Activated CD4-positive, alpha-beta T cell treated with anti-CD3 and anti-CD28 coated beads for 1 hour (primary cell): ENCODE measurements around the gene PEX14.

Source experiments
- DNase-seq: peaks from one replicate; pipeline ENCODE4 v3.0.0-alpha.2; 2020

PEX14 gene

GRCh38 chr1:10599194-10599861 lies 124.6 kb downstream of the PEX14 start:
- DNase-seq = no peak

DNA sequence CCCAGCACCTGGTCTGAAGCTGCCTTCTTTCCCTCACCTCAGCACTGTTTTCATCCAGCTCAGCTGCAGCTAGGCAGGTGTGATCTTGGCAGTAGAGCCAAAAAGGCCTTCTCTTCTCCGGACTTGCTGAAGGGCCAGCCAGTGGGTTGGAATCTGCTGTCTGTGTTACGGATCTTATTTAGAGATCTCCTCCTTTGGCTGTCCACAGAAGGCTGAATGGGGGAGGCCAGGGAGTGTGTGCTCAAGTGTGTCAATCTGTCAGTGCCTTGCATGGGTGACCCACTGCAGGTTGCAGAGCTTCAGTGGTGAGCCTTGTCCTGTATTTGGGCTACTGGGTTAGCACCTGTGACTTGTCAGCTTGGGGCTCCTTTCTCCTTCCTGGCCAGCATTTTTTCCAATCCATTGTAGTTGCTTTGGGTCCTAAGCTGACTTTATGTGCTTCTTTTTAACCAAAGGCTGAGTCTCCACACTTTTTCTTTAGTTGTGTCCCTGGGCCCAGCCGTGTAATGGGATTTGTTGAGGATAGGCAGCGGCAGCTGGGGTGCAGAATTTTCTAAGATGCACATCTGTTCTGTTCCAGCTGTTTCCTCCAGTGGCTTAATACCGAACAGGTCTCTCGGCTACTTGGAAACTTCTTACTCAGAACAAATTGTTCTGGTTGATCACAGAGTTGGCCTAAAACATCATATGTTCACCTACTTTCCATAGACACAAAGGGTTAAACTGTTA lies 126.8 kb downstream of the PEX14 start:
- DNase-seq = no peak

DNA sequence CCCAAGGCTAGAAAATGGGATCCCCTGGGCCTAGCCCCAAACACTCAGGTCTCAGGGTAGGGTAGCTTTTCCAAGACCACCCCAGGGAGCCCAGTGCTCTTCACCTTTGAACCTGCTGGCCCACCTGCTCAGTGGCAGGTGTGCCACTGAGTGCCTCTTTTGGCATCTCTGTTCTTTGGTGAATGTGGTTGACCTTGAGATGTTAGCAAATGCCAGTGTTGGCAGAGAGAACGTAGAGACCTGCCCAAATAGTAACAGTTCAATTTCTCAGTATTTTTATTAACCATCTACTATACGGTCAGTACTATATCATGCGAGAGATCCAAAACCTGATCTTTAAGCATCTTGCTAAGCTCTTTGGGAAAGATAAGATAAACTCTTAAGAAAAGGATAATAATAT lies 128.2 kb downstream of the PEX14 start:
- no peak for DNase-seq

DNA sequence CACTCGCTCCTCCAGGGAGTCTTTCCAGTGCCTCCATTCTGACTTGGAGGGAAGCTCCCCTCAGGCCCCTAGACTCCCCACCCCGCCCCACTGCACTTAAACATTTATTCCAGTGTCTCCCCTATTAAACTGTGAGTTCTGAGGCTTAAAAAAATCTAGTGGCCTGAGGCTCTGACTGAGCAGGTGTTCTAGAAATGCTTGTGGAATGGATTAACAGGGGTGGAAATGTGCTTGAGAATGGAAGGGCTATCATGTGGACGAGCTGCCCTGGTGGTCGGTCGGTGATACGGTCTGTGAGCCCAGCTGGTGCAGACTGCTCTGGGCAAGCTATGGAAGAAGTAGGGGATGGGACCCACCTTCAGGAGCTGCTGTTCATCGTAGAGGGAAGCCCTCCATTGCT lies 130.2 kb downstream of the PEX14 start:
- no peak for DNase-seq

DNA sequence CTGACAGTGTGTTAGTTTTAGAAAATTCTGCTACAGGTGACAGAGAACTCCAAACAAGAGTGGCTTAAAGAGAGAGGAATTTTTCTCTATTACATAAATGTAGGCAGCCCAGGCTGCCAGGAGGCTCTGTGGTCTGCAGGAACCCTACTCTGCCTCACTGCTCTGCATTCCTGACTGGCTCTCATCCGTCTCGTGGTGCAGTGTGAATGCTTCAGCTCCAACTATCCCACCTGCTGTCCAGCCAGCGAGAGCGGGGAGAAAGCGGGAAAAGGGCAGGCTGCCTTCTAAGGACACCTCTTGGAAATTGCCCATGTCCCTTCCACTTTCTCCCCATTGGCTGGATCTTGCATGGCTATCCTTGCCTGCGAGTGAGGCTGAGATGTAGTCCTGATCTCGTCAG lies 131.3 kb downstream of the PEX14 start:
- no peak for DNase-seq

GRCh38 chr1:10607228-10607627 lies 132.5 kb downstream of the PEX14 start:
- no peak for DNase-seq

DNA sequence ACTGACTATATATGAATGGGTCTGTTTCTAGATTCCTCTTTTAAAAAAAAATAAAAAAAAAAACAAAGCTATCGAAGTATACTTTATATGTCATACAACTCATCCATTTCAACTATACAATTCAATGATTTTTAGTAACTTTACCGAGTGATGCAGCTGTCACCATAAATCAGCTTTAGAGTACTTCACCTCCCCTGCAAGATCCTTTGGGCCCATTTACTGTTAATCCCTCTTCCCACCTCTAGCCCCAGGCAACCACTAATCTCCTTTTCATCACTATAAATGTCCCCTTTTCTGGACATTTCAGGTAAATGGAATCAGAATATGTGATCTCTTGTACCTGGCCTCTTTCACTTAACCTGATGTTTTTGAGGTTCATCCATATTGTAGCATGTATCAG lies 133.9 kb downstream of the PEX14 start:
- DNase-seq = no peak

DNA sequence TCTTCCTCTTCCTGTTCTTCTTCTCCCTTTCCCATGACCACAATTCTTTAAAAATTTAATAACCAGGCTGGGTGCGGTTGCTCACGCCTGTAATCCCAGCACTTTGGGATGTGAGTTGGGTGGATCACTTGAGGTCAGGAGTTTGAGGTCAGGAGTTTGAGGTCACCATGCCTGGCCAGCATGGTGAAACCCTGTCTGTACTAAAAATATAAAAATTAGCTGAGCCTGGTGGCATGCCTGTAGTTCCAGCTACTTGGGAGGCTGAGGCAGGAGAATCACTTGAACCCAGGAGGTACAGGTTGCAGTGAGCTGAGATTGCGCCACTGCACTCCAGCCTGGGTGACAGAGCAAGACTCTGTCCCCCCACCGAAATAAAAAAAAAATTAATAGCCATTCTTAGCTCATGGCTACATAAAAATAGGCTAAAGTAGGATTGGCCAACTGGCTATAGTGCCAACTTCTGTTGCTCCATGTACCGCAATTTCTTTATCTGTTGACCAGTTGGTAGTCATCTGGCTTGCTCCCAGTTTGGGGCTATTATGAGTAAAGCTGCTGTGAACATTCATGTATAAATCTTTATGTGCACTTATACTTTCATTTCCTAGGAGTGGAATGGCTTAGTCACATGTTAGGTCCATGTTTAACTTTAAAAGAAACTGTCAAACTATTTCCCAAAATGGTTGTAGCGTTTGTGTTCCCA lies 136.3 kb downstream of the PEX14 start:
- no peak for DNase-seq

- no peak for DNase-seq
Measured at GRCh38 chr1:10612436-10613160, 137.8 kb downstream of the PEX14 start.

DNA sequence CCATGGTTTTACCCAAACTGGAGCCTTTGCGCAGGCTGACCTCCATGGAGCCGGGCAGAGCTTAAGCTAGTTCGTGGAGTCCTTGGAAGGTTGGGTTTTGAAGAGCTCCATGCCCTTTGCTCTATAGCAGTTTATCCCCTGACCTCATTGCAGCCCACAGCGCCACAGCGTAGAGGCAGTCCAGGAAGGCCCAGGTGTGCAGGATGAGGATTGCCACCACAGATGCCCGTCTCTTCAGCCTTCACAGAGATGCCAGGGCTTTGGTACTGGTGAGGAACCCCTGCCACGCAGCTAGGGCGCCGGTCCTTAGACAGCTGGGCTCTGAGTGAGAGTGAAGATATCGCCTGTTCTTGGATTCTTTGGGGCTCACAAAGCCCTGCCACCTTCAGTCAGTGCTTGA lies 138.6 kb downstream of the PEX14 start:
- no peak for DNase-seq

DNA sequence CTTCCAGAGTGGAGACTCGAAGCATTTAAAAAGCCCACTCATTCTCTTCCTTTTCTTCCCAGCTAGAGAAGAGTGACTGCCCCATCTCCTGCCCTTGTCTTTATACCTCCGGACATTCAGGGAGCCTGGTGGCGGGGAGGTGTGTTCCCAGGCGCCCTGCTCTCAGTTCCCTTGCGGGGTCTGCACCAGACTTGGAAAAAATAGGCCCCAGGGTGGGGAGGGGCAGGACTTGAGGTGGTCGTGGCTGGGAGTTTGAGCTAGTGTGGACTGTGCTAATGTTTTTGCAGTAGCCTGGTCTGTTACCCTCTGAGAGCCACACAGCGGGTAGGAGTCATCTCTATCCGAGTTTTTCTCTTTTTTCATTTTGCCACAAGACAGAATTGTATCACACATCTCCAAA lies 139.1 kb downstream of the PEX14 start:
- DNase-seq = no peak

DNA sequence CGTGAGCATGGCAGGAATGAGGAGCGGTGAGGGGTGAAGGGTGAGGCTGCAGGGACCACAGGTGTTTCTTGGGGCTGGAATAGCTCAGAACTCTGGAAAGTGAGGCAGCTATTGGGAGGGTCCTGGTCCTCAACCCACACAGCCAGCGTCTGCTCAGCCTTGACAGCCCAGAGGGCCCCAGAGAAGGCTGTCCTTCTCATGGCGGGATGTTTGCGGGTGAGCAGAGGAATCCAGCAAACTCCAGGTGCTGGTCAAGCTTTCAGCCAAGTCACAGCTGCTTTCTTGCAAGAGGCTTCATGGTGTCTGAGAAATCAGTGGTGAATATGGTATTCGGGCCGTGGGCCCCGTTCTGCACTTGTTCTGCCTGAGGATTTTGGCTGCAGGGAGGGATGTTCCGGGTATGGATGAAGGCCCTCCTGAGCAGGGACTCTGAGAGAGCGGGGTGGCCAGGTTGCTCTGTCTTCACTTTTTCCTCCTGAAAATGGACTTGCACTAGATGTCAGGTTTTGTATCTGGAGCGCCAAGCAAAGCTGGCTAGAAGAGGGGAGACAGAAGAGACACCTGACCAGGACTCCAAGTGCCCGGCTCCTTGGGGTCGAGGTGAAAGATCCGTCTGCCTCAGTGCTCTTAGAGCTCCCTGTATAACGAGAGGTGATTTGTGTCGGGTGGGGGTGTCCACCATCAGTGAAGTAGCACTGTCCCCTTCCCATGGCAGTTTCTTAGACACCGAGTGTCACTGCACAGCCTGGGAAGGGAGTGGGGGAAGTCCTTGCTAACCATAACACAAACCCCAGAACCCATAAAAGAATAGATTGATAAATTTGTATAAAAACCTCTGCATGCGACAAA lies 139.9 kb downstream of the PEX14 start:
- DNase-seq = no peak

- DNase-seq = no peak
Measured at GRCh38 chr1:10615332-10615731, 140.6 kb downstream of the PEX14 start.

GRCh38 chr1:10615932-10616671 lies 141.4 kb downstream of the PEX14 start:
- no peak for DNase-seq

DNA sequence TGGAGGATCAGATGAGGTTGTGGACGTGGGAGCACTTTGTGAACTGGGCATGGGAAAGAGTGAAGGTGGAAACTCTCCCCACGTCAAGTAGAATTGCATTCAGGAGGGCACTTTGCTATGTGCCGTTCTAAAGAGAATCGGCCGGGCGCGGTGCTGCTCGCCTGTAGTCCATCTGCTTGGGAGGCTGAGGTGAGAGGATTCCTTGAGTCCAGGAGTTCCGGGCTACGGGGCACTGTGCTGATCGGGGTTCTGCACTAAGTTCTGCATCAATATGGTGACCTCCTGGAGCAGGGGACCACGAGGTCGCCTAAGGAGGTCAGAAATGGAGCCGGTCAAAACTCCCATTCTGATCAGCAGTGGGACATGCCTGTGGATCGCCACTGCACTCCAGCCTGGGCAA lies 141.9 kb downstream of the PEX14 start:
- no peak for DNase-seq

DNA sequence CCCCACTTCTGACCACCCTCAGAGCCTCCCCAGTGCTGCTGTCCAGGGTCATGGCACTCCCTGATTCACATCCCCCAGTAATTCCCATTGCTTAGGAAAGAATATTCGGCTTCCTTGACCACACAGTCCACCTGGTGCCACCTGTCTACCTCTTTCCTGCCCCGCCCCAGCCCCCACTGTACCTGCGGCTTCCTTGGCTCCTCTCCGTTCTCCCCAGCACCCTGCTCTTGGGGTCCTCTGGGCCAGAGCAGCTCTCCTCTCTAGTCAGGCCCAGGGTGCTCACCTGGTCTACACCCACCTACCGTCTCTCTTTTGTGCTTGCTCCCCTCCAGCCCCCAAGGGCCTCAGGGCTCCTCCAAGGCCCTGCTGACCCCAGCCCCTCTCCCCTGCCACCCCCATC lies 142.6 kb downstream of the PEX14 start:
- no peak for DNase-seq

GRCh38 chr1:10617931-10618885 lies 143.5 kb downstream of the PEX14 start:
- no peak for DNase-seq

DNA sequence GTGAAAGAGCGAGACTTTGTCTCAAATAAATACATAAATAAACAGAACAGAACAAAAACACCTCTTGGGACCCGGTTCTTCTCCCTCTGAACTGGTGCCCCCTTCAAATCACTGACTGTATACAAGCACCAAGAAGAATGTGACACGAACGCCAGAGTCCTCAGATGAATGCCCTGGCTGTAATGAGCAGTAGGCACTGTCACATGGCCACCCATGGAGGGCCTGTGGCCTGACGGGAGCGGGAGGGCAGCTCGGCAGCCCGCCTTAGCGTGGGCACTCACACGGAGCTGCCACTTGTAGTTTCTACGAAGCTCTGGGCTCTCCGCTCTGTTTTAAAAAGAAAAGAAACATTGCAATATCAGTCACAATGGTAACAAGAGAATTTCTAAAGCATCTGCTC lies 146.0 kb downstream of the PEX14 start:
- DNase-seq = no peak

- no peak for DNase-seq
Measured at GRCh38 chr1:10621906-10622305, 147.2 kb downstream of the PEX14 start.

DNA sequence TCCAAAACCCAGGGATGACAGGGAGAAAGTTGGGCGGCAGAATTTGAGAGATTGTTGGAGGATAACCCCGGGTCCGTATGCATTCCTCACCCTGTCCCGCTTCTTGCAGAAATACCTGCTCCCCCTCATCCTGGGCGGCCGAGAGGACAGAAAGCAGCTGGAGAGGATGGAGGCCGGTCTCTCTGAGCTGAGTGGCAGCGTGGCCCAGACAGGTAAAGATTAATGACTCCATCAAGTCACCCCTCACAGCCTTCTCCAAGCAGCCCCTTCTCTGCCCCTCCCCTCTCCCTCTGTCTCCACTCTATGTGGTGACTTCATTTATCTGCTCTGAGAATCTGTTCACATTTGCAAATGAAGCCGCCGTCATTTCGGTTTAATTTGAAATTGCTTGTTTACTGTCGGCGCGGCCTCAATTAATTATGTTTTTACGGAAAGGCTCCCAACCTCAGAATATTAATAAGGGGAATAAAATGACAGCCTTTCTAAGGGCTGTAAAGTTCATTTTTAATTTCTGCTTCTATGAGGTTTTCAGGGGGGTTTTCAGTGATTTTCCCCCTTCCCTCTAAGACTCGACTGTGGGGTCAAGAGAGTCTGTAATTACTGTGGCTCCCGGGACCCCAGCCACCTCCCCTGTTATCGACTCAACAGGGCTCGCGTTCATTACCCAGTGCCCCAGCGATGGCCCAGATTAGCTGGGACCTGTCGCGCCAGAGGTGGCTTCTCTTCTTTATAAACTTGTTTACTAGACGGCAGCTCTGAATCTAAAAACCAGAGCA lies 148.3 kb downstream of the PEX14 start:
- DNase-seq = no peak
